Mesenchymal stem cell (in vitro differentiated cells and primary cell): ENCODE results near the gene KRT8.

ENCODE experiments used
- DNase-seq: peaks from one replicate; pipeline ENCODE4 v3.0.0-alpha.2; 2013
- H2AFZ ChIP-seq: one replicate; pipeline ENCODE4 v1.6.1; 2013; ENCODE audit warnings: low read depth, mild to moderate bottlenecking, control low read depth, inconsistent platforms, low read length, moderate library complexity
- H2AK5ac ChIP-seq: 2 replicates; pipeline ENCODE4 v1.6.1; 2013; ENCODE audit warnings: low read length, moderate library complexity, mild to moderate bottlenecking, inconsistent platforms; ENCODE audit not compliant: severe bottlenecking
- H2BK120ac ChIP-seq: one replicate; pipeline ENCODE4 v1.6.1; 2013; ENCODE audit warnings: low read depth, mild to moderate bottlenecking, inconsistent platforms, low read length, moderate library complexity
- H2BK12ac ChIP-seq, 2 experiments: one replicate each; pipeline ENCODE4 v1.6.1; 2013; ENCODE audit warnings: inconsistent platforms in 2 of 2, low read length in 2 of 2, mild to moderate bottlenecking in 2 of 2, moderate library complexity in 2 of 2, control low read depth in 1 of 2
- H2BK15ac ChIP-seq: one replicate; pipeline ENCODE4 v1.6.1; 2013; ENCODE audit warnings: mild to moderate bottlenecking, low read depth, inconsistent platforms; ENCODE audit not compliant: poor library complexity, severe bottlenecking
- H2BK5ac ChIP-seq: 2 replicates; pipeline ENCODE4 v1.6.1; 2013; ENCODE audit warnings: low read depth, mild to moderate bottlenecking, low read length, control low read depth, inconsistent platforms; ENCODE audit not compliant: poor library complexity, severe bottlenecking
- H3K14ac ChIP-seq, 2 experiments: one replicate each; pipeline ENCODE4 v1.6.1; 2013; ENCODE audit warnings: inconsistent platforms in 2 of 2, low read length in 2 of 2, control low read depth in 1 of 2, mild to moderate bottlenecking in 1 of 2, moderate library complexity in 1 of 2
- H3K18ac ChIP-seq, 2 experiments: one replicate each; pipeline ENCODE4 v1.6.1; 2013; ENCODE audit warnings: inconsistent platforms in 2 of 2, low read length in 2 of 2, control low read depth in 1 of 2, low read depth in 1 of 2, mild to moderate bottlenecking in 1 of 2
- H3K23ac ChIP-seq, 2 experiments: one replicate each; pipeline ENCODE4 v1.6.1; 2013; ENCODE audit warnings: inconsistent platforms in 2 of 2, low read length in 2 of 2, mild to moderate bottlenecking in 2 of 2, moderate library complexity in 2 of 2, control low read depth in 1 of 2
- H3K27ac ChIP-seq: 2 replicates; pipeline ENCODE4 v1.5.1; 2013; ENCODE audit warnings: mild to moderate bottlenecking, moderate library complexity, low read length, control low read depth, inconsistent platforms; ENCODE audit not compliant: poor library complexity, severe bottlenecking
- H3K27me3 ChIP-seq, 2 experiments: 2 replicates each; pipeline versions ENCODE4 v1.6.1 to v1.7.0; 2013; ENCODE audit warnings: low read length in 2 of 2, mild to moderate bottlenecking in 2 of 2, moderate library complexity in 2 of 2, control low read depth in 1 of 2, inconsistent platforms in 1 of 2; ENCODE audit not compliant: control insufficient read depth in 1 of 2, insufficient read depth in 1 of 2
- H3K36me3 ChIP-seq, 2 experiments: 2 replicates each; pipeline versions ENCODE4 v1.6.1 to v1.7.0; 2013; ENCODE audit warnings: low read length in 2 of 2, control low read depth in 1 of 2, inconsistent platforms in 1 of 2, low read depth in 1 of 2, mild to moderate bottlenecking in 1 of 2; ENCODE audit not compliant: insufficient read depth in 2 of 2, control insufficient read depth in 1 of 2
- H3K4ac ChIP-seq, 2 experiments: one replicate each; pipeline ENCODE4 v1.6.1; 2013; ENCODE audit warnings: inconsistent platforms in 2 of 2, low read length in 2 of 2, mild to moderate bottlenecking in 2 of 2, moderate library complexity in 2 of 2, control low read depth in 1 of 2, low read depth in 1 of 2
- H3K4me1 ChIP-seq: 2 replicates; pipeline ENCODE4 v1.6.1; 2013; ENCODE audit warnings: low read depth, low read length, control low read depth; ENCODE audit not compliant: control insufficient read depth, insufficient read depth
- H3K4me2 ChIP-seq: 2 replicates; pipeline ENCODE4 v1.6.1; 2013; ENCODE audit warnings: low read length, mild to moderate bottlenecking, inconsistent platforms; ENCODE audit not compliant: poor library complexity, severe bottlenecking
- H3K4me3 ChIP-seq, 2 experiments: 2 replicates each; pipeline versions ENCODE4 v1.5.1 to v1.7.0; 2013; ENCODE audit warnings: low read length in 2 of 2, mild to moderate bottlenecking in 2 of 2, control low read depth in 1 of 2, low read depth in 1 of 2; ENCODE audit not compliant: insufficient read depth in 1 of 2
- H3K79me1 ChIP-seq: replicated peaks from 2 replicates; pipeline ENCODE4 v1.6.1; 2013; ENCODE audit warnings: mild to moderate bottlenecking, control low read depth, low read length, inconsistent platforms; ENCODE audit not compliant: poor library complexity, severe bottlenecking
- H3K9ac ChIP-seq: 2 replicates; pipeline ENCODE4 v1.7.0; 2013; ENCODE audit warnings: mild to moderate bottlenecking, low read length, moderate library complexity
- H3K9me3 ChIP-seq: 2 replicates; pipeline ENCODE4 v1.7.0; 2013; ENCODE audit warnings: mild to moderate bottlenecking, low read length; ENCODE audit not compliant: control insufficient read depth
- H4K8ac ChIP-seq: one replicate; pipeline ENCODE4 v1.6.1; 2013; ENCODE audit warnings: inconsistent platforms, mild to moderate bottlenecking, low read length, moderate library complexity
- H4K91ac ChIP-seq: one replicate; pipeline ENCODE4 v1.6.1; 2013; ENCODE audit warnings: mild to moderate bottlenecking, low read length, inconsistent platforms
- WGBS: methylation state at CpG from one replicate; pipeline ENCODE4 v1.1.7; 2013; ENCODE audit warnings: mixed read lengths; 5-methylcytosine and 5-hydroxymethylcytosine counted together

KRT8 gene

GRCh38 chr12:52912711-52913430 lies 8.0 kb upstream of the KRT8 start:
- H2BK120ac ChIP-seq: no peak overlapping the region
- peaks cover 3% of the 10 kb centered on the region for H3K4me1 ChIP-seq
- H2BK15ac ChIP-seq: no peak overlapping the region
- H3K18ac ChIP-seq: no peak overlapping the region
- no peak overlapping the region for H2AFZ ChIP-seq
- no peak overlapping the region for H2BK5ac ChIP-seq
- peaks cover 0 to 2% of the 10 kb centered on the region in 2 experiments for H3K36me3 ChIP-seq
- H4K8ac ChIP-seq: no peak overlapping the region
- no peak overlapping the region for H3K14ac ChIP-seq
- no peak overlapping the region for H3K23ac ChIP-seq
- 98% methylated on average over 8 of the region's 8 CpGs for WGBS
- H2AK5ac ChIP-seq: no peak overlapping the region
- no peak overlapping the region for H3K4me2 ChIP-seq
- H3K79me1 ChIP-seq: peaks cover 3% of the 10 kb centered on the region
- peak overlapping the region in 1 of 2 experiments; percentile 48 for H3K4ac ChIP-seq
- peaks cover 0 to 20% of the 10 kb centered on the region in 2 experiments for H3K27me3 ChIP-seq
- no peak overlapping the region for H3K9ac ChIP-seq
- H3K9me3 ChIP-seq: no peaks in the 10 kb centered on the region
- H4K91ac ChIP-seq: no peak overlapping the region
- no peak overlapping the region for H3K4me3 ChIP-seq
- no peak overlapping the region for H2BK12ac ChIP-seq
- DNase-seq: no peak
- H3K27ac ChIP-seq: no peak overlapping the region

- Histone ChIP-seq H2BK12ac (peak overlapping the region in 1 of 2 experiments; percentile 67), H3K18ac (no peak overlapping the region), H2BK5ac (no peak overlapping the region), H2BK120ac (no peak overlapping the region), H2AK5ac (no peak overlapping the region), H3K27ac (no peak overlapping the region), H3K9me3 (no peaks in the 10 kb centered on the region), H3K4me3 (no peak overlapping the region), H3K23ac (no peak overlapping the region), H3K14ac (no peak overlapping the region), H3K4me2 (no peak overlapping the region), H4K91ac (no peak overlapping the region), H4K8ac (peak overlapping the region; percentile 27), H3K4ac (no peak overlapping the region), H3K4me1 (peaks cover 15% of the 10 kb centered on the region), H3K27me3 (peaks cover 0 to 7% of the 10 kb centered on the region in 2 experiments), H2BK15ac (no peak overlapping the region), H3K9ac (no peak overlapping the region), H2AFZ (no peak overlapping the region), H3K36me3 (peaks cover 0 to 2% of the 10 kb centered on the region in 2 experiments), H3K79me1 (peaks cover 12% of the 10 kb centered on the region)
- 78% methylated on average over 10 of the region's 10 CpGs for WGBS
- no peak for DNase-seq
Observed at GRCh38 chr12:52910248-52910883, 5.5 kb upstream of the KRT8 start.

- no peak overlapping the region for H3K14ac ChIP-seq
- H2BK12ac ChIP-seq: no peak overlapping the region
- H4K91ac ChIP-seq: no peak overlapping the region
- no peak overlapping the region for H2BK5ac ChIP-seq
- H3K36me3 ChIP-seq: peaks cover 0 to 2% of the 10 kb centered on the region in 2 experiments
- peaks cover 18% of the 10 kb centered on the region for H3K4me1 ChIP-seq
- H3K9ac ChIP-seq: no peak overlapping the region
- H3K23ac ChIP-seq: no peak overlapping the region
- no peaks in the 10 kb centered on the region for H3K9me3 ChIP-seq
- H3K79me1 ChIP-seq: peaks cover 12% of the 10 kb centered on the region
- 97% methylated on average over 3 of the region's 3 CpGs for WGBS
- H3K4me2 ChIP-seq: no peak overlapping the region
- no peak overlapping the region for H3K18ac ChIP-seq
- H2BK15ac ChIP-seq: no peak overlapping the region
- H2AFZ ChIP-seq: no peak overlapping the region
- DNase-seq: no peak
- peaks cover 0 to 7% of the 10 kb centered on the region in 2 experiments for H3K27me3 ChIP-seq
- H4K8ac ChIP-seq: no peak overlapping the region
- H2BK120ac ChIP-seq: no peak overlapping the region
- H3K4me3 ChIP-seq: no peak overlapping the region
- H2AK5ac ChIP-seq: no peak overlapping the region
- no peak overlapping the region for H3K4ac ChIP-seq
- no peak overlapping the region for H3K27ac ChIP-seq
Observed at GRCh38 chr12:52909796-52910195, 4.9 kb upstream of the KRT8 start.

- Histone ChIP-seq H2AK5ac (no peak overlapping the region), H2BK12ac (no peak overlapping the region), H3K4me1 (peaks cover 18% of the 10 kb centered on the region), H2AFZ (no peak overlapping the region), H3K36me3 (peaks cover 0 to 4% of the 10 kb centered on the region in 2 experiments), H3K27me3 (peaks cover 0 to 4% of the 10 kb centered on the region in 2 experiments), H3K4me3 (no peak overlapping the region), H2BK5ac (no peak overlapping the region), H3K9me3 (no peaks in the 10 kb centered on the region), H3K4ac (no peak overlapping the region), H3K9ac (no peak overlapping the region), H3K79me1 (peaks cover 12% of the 10 kb centered on the region), H2BK120ac (no peak overlapping the region), H4K91ac (no peak overlapping the region), H2BK15ac (no peak overlapping the region), H3K14ac (no peak overlapping the region), H3K23ac (no peak overlapping the region), H3K27ac (no peak overlapping the region), H4K8ac (no peak overlapping the region), H3K4me2 (no peak overlapping the region), H3K18ac (no peak overlapping the region)
- WGBS: 96% methylated on average over 1 of the region's 2 CpGs
- DNase-seq: no peak
Observed at GRCh38 chr12:52909331-52909730, 4.5 kb upstream of the KRT8 start.
